GM18508 (cell line): ENCODE data around the gene ITGA6.

Experiments
- ATAC-seq: cut with Tn5 transposase; IDR thresholded peaks from one replicate; pipeline ENCODE4 v1.9.1; 2021; ENCODE audit warnings: moderate number of reproducible peaks; ENCODE audit not compliant: insufficient read depth, unreplicated experiment

ITGA6 gene

GRCh38 chr2:172552547-172553291, 125.3 kb downstream of the ITGA6 start:
- no peak for ATAC-seq

- ATAC-seq: no peak
Observed at GRCh38 chr2:172554352-172555271, 127.2 kb downstream of the ITGA6 start.

DNA sequence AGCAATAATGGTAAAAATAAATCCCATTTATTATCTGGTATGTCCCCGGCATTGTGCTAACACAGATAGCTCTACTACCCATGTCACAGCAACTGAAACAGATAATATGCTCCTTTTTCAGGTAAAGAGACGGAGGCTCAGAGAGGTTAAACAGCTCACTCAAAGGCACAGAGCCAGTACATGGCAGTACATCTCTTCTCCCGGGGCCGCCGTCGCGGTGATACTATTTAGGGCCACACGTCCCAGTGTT, 127.8 kb downstream of the ITGA6 start:
- ATAC-seq: no peak
